GM13976 (cell line): ENCODE measurements around the gene PRSS36.
"Not testable (repeated sequence)": the region's sequence is repeated elsewhere in the genome, so short reads cannot be mapped to it uniquely, and the experiment has no call there.

Experiments
- DNase-seq: peaks from one replicate; pipeline ENCODE4 v3.0.0; 2012; ENCODE audit warnings: low spot score
- CTCF ChIP-seq: IDR thresholded peaks from 2 replicates; pipeline ENCODE4 v1.5.1; 2012; ENCODE audit warnings: borderline replicate concordance, mild to moderate bottlenecking; ENCODE audit not compliant: insufficient read depth; ENCODE audit errors: extremely low read depth, missing control alignments, control extremely low read depth
- in situ Hi-C: fragments of 300-500 bp; cut with MboI; formaldehyde crosslinking; loops from one replicate; pipeline ENCODE4 v1.12.0; 2022; ENCODE audit warnings: low sequenced_read_pairs, mixed read lengths, inconsistent platforms; ENCODE audit not compliant: unreplicated experiment

Gene PRSS36

GRCh38 chr16:31148281-31148728, 1.6 kb downstream of the PRSS36 start:
- in situ Hi-C loops = no loop called here
- no peak for DNase-seq
- TF ChIP-seq CTCF = no peak

- no peak for TF ChIP-seq CTCF
- in situ Hi-C loops = no loop called here
- no peak for DNase-seq
These were observed 2.3 kb downstream of the PRSS36 start for GRCh38 chr16:31147574-31147973.

- in situ Hi-C loops = no loop called here
- DNase-seq = no peak
- no peak for TF ChIP-seq CTCF
These were observed 4.4 kb downstream of the PRSS36 start for GRCh38 chr16:31145398-31145990.

- in situ Hi-C loops = not testable (repeated sequence)
These were observed 5.4 kb downstream of the PRSS36 start for GRCh38 chr16:31144418-31144817.

GRCh38 chr16:31143694-31144148, 6.1 kb downstream of the PRSS36 start:
- in situ Hi-C loops = no loop called here
- TF ChIP-seq CTCF = no peak
- DNase-seq = no peak

More at GRCh38 chr16:31144418-31144817, 5.4 kb downstream of the PRSS36 start:
- DNase-seq = not testable (repeated sequence)

GRCh38 chr16:31143011-31143693, 6.7 kb downstream of the PRSS36 start:
- no peak for TF ChIP-seq CTCF
- in situ Hi-C loops = no loop called here
- DNase-seq = no peak
